ENCODE measurements around the gene DSG2.
"Not testable (repeated sequence)": the region's sequence is repeated elsewhere in the genome, so short reads cannot be mapped to it uniquely, and the experiment has no call there.

The DSG2 gene

DNA sequence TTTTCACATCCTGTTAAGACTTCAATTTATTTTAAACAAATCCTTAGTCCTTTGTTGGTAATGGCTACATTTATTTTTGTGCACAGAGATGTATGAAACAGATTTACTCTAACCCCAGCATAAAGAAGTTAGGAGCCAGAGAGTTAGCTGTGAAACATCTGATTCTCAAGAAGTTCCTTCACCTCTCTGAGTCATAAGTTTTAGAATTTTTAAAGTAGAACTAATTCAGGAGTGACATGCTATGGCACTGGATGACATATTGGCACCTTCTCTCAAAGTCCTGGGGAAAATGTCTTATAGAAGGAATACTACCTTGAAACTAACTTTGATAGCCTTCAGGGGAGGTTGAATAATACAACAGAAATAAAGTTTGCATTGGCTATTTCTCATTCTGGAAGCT is 6.4 kb upstream of the DSG2 start:
- Mint-ChIP-seq H3K27ac (no peak overlapping the region), H3K36me3 (ENCODE audit: low read depth) (no peaks in the 10 kb centered on the region), H3K27me3 (ENCODE audit: low read depth) (peaks cover 10% of the 10 kb centered on the region), H3K4me3 (no peak overlapping the region), H3K9me3 (no peaks in the 10 kb centered on the region), H3K4me1 (ENCODE audit: low read depth) (no peaks in the 10 kb centered on the region)
- no peak for DNase-seq (ENCODE audit: low spot score)

DNA sequence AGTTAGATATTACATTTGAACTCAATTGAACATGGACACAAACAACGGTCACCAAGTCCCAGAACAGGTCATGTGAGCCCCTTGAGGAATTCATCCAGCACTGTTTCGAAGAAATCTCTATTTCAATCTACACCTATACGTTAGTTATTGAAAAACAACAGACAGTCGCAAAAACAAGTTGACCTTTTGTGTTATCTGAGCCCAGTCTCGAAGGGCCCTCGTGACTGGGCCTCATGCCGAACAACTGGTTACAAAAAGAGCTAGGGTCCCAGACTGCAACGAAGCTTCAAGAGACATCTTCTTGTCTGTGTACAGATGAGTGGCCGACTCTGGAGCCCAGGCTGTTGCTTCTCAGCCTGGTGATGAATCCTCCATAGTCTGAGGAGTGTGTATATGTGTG is 5.3 kb upstream of the DSG2 start:
- Mint-ChIP-seq H3K36me3 (ENCODE audit: low read depth) (no peaks in the 10 kb centered on the region), H3K4me3 (no peak overlapping the region), H3K27ac (no peak overlapping the region), H3K27me3 (ENCODE audit: low read depth) (peaks cover 18% of the 10 kb centered on the region), H3K9me3 (no peaks in the 10 kb centered on the region), H3K4me1 (ENCODE audit: low read depth) (no peaks in the 10 kb centered on the region)
- DNase-seq (ENCODE audit: low spot score): no peak

GRCh38 chr18:31493171-31493570 is 4.8 kb upstream of the DSG2 start:
- H3K4me3 Mint-ChIP-seq: no peak overlapping the region
- no peaks in the 10 kb centered on the region for H3K4me1 Mint-ChIP-seq (ENCODE audit: low read depth)
- peaks cover 19% of the 10 kb centered on the region for H3K27me3 Mint-ChIP-seq (ENCODE audit: low read depth)
- no peaks in the 10 kb centered on the region for H3K36me3 Mint-ChIP-seq (ENCODE audit: low read depth)
- H3K27ac Mint-ChIP-seq: no peak overlapping the region
- H3K9me3 Mint-ChIP-seq: no peaks in the 10 kb centered on the region
- no peak for DNase-seq (ENCODE audit: low spot score)

DNA sequence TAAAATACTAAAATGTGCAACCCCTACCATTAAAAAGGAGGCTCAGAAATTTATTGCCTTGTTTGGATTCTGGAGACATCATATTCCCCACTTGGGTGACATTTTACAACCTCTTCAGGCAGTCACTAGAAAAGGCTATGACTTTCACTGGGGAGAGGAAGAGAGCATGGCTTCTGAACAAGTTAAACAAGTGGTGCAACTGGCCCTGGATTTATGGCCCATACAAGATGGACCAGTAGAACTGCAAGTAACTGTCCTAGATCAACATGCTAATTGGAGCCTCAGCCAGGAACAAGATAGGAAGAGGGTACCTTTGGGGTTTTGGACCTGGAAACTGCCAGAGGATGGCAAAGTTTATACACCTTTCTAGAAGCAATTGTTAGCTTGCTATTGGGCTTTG is 4.0 kb upstream of the DSG2 start:
- Mint-ChIP-seq H3K4me3 (no peak overlapping the region), H3K36me3 (ENCODE audit: low read depth) (no peaks in the 10 kb centered on the region), H3K27ac (no peak overlapping the region), H3K9me3 (no peaks in the 10 kb centered on the region), H3K4me1 (ENCODE audit: low read depth) (peaks cover 3% of the 10 kb centered on the region), H3K27me3 (ENCODE audit: low read depth) (peaks cover 24% of the 10 kb centered on the region)
- DNase-seq (ENCODE audit: low spot score): no peak

DNA sequence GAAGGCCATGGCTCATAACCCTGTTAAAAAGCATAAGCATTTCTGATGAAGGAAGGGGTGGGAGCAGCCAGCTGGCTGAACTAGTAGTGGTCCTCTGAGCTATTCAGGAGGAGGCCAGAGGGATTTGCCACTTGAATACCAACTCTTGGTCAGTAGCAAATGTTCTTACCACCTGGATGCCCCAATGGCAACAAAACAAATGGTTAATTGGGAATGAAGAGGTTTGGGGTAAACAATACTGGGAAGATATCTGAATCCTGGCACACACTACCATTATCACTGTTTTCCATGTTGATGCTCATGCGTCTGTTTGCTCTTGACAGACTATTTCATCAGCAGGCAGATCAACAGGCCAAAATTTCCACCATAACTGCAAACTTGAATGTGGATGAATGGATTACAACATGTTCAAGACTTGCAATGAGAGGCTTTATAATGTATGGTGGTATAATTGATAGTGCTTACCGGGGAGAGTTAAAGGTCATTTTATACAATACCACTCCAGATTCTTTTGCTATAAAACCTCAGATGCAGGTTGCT is 3.2 kb upstream of the DSG2 start:
- peaks cover 31% of the 10 kb centered on the region for H3K27me3 Mint-ChIP-seq (ENCODE audit: low read depth)
- H3K4me1 Mint-ChIP-seq (ENCODE audit: low read depth); DNase-seq (ENCODE audit: low spot score); H3K4me3 Mint-ChIP-seq; H3K36me3 Mint-ChIP-seq (ENCODE audit: low read depth); H3K27ac Mint-ChIP-seq; H3K9me3 Mint-ChIP-seq: not testable (repeated sequence)

- Mint-ChIP-seq H3K9me3 (no peaks in the 10 kb centered on the region), H3K4me1 (ENCODE audit: low read depth) (peaks cover 5% of the 10 kb centered on the region), H3K27ac (no peak overlapping the region), H3K36me3 (ENCODE audit: low read depth) (no peaks in the 10 kb centered on the region), H3K4me3 (peak overlapping the region; percentile 17), H3K27me3 (ENCODE audit: low read depth) (peaks cover 39% of the 10 kb centered on the region)
- DNase-seq (ENCODE audit: low spot score): no peak
These were observed 557 bp upstream of the DSG2 start for GRCh38 chr18:31497404-31497835.

- Mint-ChIP-seq H3K4me1 (ENCODE audit: low read depth) (peaks cover 5% of the 10 kb centered on the region), H3K36me3 (ENCODE audit: low read depth) (no peaks in the 10 kb centered on the region), H3K27me3 (ENCODE audit: low read depth) (peaks cover 39% of the 10 kb centered on the region), H3K9me3 (no peaks in the 10 kb centered on the region), H3K4me3 (peak overlapping the region; percentile 80), H3K27ac (no peak overlapping the region)
- DNase-seq (ENCODE audit: low spot score): no peak
These were observed 872 bp downstream of the DSG2 start for GRCh38 chr18:31498574-31499524.

DNA sequence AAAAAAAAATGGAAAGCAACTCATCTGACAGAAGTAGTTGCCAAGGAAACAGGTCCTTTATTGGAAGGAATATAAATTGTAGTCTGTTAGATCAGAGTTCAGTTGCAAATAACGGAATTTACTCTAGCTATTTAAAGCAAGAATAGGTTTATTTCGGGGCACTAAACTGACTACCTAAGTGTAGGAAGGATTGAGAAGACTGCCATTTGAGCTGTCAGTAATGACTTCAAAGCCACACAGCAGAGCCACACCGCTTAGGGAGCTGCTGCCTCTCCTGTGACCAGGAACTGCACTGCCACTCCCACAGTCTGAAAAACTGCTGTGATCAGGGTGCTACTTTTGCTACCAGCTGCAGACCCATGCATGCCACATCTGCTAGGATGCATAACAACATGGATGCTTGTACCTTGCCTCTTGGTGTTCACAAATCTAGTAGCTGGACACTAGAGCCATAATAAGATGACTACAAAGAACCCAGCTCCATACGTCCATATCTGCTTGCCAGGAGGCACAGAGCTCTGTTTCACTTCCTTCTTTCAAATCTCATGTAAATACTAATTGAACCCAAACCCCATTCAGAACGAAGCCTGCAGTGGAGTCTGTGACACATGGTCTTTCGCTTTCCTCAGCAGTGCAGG is 2.2 kb downstream of the DSG2 start:
- Mint-ChIP-seq H3K36me3 (ENCODE audit: low read depth) (no peaks in the 10 kb centered on the region), H3K27ac (no peak overlapping the region)

GRCh38 chr18:31503011-31503410 is 5.0 kb downstream of the DSG2 start:
- no peak overlapping the region for H3K4me3 Mint-ChIP-seq
- peaks cover 5% of the 10 kb centered on the region for H3K4me1 Mint-ChIP-seq (ENCODE audit: low read depth)
- no peak overlapping the region for H3K27ac Mint-ChIP-seq
- no peaks in the 10 kb centered on the region for H3K9me3 Mint-ChIP-seq
- H3K27me3 Mint-ChIP-seq (ENCODE audit: low read depth): peaks cover 21% of the 10 kb centered on the region
- DNase-seq (ENCODE audit: low spot score): no peak
- H3K36me3 Mint-ChIP-seq (ENCODE audit: low read depth): no peaks in the 10 kb centered on the region

More for the DNA sequence above, 2.2 kb downstream of the DSG2 start:
- H3K4me1 Mint-ChIP-seq (ENCODE audit: low read depth): peaks cover 5% of the 10 kb centered on the region
- H3K4me3 Mint-ChIP-seq: no peak overlapping the region
- DNase-seq (ENCODE audit: low spot score): no peak
- H3K27me3 Mint-ChIP-seq (ENCODE audit: low read depth): peaks cover 39% of the 10 kb centered on the region
- H3K9me3 Mint-ChIP-seq: no peaks in the 10 kb centered on the region

DNA sequence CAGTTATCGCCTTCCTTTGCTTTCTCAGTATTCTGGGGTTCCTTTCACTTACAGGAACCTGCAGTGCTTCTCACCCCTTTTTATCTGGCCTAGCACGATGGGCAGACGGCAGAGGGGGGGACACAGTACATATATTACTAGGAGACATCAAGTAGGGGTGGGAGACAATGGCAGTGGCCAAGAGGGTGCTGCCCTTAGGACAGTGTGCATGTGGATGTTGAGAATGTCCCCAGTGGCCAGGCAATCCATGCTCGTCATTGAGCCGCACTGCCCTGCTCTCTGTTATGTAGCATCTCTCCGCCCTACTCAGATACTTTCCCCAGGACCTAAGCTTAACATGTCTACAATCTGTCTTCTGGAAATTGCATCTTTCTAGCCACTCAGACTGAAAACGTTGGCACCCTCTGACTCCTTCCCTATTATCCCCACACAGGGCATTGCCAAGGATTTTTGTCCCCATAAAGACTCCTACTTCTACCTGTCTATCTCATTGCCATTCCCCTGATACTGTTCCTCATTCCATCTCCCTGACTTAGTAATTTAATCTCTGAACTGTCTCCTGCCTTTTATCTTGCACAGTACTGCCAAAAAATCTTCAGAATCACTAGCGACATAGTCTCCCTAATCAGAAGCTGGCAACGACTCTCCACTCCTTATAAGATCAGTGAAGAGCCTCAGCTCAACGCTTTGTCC is 6.6 kb downstream of the DSG2 start:
- no peaks in the 10 kb centered on the region for H3K9me3 Mint-ChIP-seq
- H3K27me3 Mint-ChIP-seq (ENCODE audit: low read depth): peaks cover 9% of the 10 kb centered on the region
- H3K4me1 Mint-ChIP-seq (ENCODE audit: low read depth): no peaks in the 10 kb centered on the region
- no peaks in the 10 kb centered on the region for H3K36me3 Mint-ChIP-seq (ENCODE audit: low read depth)
- no peak overlapping the region for H3K27ac Mint-ChIP-seq
- no peak overlapping the region for H3K4me3 Mint-ChIP-seq
- DNase-seq (ENCODE audit: low spot score): no peak

DNA sequence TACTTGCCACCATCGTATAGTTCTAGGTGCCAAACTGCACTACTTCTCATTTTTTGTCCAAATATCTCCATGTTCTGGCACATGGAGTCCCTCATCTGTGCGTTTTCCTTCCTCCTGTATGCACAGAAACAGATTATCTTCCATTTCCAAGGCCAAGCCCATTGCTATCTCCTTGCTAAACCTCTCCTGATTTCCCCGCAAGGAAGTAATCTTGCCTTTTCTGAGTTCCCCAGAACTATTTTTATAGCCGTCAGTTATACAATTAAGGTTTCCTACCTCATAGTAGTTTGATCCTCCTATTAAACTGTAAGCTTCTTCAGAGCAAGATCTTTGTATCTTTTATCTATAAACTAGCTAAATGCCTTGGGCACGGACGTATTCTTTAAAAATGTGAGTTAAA is 7.2 kb downstream of the DSG2 start:
- H3K4me3 Mint-ChIP-seq: no peak overlapping the region
- H3K27me3 Mint-ChIP-seq (ENCODE audit: low read depth): peaks cover 7% of the 10 kb centered on the region
- no peak for DNase-seq (ENCODE audit: low spot score)
- no peaks in the 10 kb centered on the region for H3K4me1 Mint-ChIP-seq (ENCODE audit: low read depth)
- H3K9me3 Mint-ChIP-seq: no peaks in the 10 kb centered on the region
- no peak overlapping the region for H3K27ac Mint-ChIP-seq
- H3K36me3 Mint-ChIP-seq (ENCODE audit: low read depth): no peaks in the 10 kb centered on the region

DNA sequence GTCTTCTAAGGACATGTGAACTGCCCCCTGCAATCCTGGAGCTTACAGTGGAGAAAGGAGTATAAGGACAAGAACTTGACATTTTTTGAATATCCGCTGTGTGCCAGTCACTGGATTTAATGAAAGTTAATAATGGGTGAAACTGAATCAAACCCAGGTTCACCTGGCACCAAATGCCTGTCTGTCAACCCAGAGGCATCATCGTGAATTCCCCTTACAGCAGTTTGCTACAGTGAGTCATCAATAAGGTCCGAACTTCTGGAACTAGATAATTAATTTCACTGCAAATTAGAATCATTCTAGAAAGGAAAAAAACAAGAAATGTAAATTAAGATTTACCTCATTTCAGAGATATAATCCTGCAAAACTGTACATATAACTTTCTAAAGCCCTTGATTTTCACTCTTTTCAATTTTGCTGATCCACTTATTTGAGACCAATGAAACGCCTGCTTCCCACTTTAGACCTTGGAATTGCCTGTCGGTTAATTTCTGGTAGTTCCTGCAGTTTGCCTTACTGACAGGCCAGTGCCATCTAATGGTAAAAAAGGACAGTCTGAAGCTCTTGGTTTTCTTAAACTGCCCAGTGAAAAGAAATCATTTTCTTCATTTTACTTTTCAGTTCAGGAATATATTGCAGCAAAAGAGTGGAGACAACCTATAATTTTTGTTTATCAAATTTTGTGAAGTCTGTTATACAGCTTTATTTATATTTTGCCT is 8.2 kb downstream of the DSG2 start:
- no peak overlapping the region for H3K27ac Mint-ChIP-seq
- no peak for DNase-seq (ENCODE audit: low spot score)
- peaks cover 3% of the 10 kb centered on the region for H3K27me3 Mint-ChIP-seq (ENCODE audit: low read depth)
- H3K4me3 Mint-ChIP-seq: no peak overlapping the region
- no peaks in the 10 kb centered on the region for H3K9me3 Mint-ChIP-seq
- H3K36me3 Mint-ChIP-seq (ENCODE audit: low read depth): no peaks in the 10 kb centered on the region
- no peaks in the 10 kb centered on the region for H3K4me1 Mint-ChIP-seq (ENCODE audit: low read depth)

DNA sequence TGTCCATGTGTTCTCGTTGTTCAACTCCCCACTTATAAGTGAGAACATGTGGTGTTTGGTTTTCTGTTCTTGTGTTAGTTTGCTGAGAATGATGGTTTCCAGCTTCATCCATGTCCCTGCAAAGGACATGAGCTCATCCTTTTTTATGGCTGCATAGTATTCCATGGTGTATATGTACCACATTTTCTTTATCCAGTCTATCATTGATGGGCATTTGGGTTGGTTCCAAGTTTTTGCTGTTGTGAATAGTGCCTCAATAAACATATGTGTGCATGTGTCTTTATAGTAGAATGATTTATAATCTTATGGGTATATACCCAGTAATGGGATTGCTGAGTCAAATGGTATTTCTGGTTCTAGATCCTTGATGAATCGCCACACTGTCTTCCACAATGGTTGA is 9.1 kb downstream of the DSG2 start:
- not testable (repeated sequence) for H3K9me3 Mint-ChIP-seq; H3K4me1 Mint-ChIP-seq (ENCODE audit: low read depth); H3K27ac Mint-ChIP-seq; DNase-seq (ENCODE audit: low spot score); H3K4me3 Mint-ChIP-seq; H3K27me3 Mint-ChIP-seq (ENCODE audit: low read depth); H3K36me3 Mint-ChIP-seq (ENCODE audit: low read depth)
